Effector CD8-positive, alpha-beta T cell (primary cell): Measurements from ENCODE around the gene PLEKHA7.

Experiments used
- DNase-seq: peaks from one replicate; lab custom pipeline; 2025; lab: John Stamatoyannopoulos, UW

PLEKHA7 gene

GRCh38 chr11:16811136-16812020 is 202.8 kb downstream of the PLEKHA7 start:
- DNase-seq: no peak

GRCh38 chr11:16809886-16810668 is 204.1 kb downstream of the PLEKHA7 start:
- no peak for DNase-seq

- DNase-seq: no peak
Observed at GRCh38 chr11:16807306-16807705, 206.9 kb downstream of the PLEKHA7 start.

GRCh38 chr11:16806791-16807190 is 207.4 kb downstream of the PLEKHA7 start:
- no peak for DNase-seq

- no peak for DNase-seq
Observed at GRCh38 chr11:16805938-16806337, 208.3 kb downstream of the PLEKHA7 start.

GRCh38 chr11:16804104-16804947 is 209.9 kb downstream of the PLEKHA7 start:
- DNase-seq: no peak

- DNase-seq: no peak
Observed at GRCh38 chr11:16801288-16801980, 212.8 kb downstream of the PLEKHA7 start.

- DNase-seq: no peak
Observed at GRCh38 chr11:16800382-16800781, 213.8 kb downstream of the PLEKHA7 start.

GRCh38 chr11:16799890-16800289 is 214.3 kb downstream of the PLEKHA7 start:
- DNase-seq: no peak

- no peak for DNase-seq
Observed at GRCh38 chr11:16799221-16799620, 215.0 kb downstream of the PLEKHA7 start.

GRCh38 chr11:16797776-16798175 is 216.4 kb downstream of the PLEKHA7 start:
- DNase-seq: no peak

GRCh38 chr11:16796311-16796710 is 217.9 kb downstream of the PLEKHA7 start:
- DNase-seq: no peak

GRCh38 chr11:16795146-16795545 is 219.1 kb downstream of the PLEKHA7 start:
- no peak for DNase-seq

- no peak for DNase-seq
Observed at GRCh38 chr11:16794047-16794818, 220.0 kb downstream of the PLEKHA7 start.

- no peak for DNase-seq
Observed at GRCh38 chr11:16793511-16793910, 220.7 kb downstream of the PLEKHA7 start.

GRCh38 chr11:16793009-16793408 is 221.2 kb downstream of the PLEKHA7 start:
- no peak for DNase-seq

GRCh38 chr11:16792426-16792825 is 221.8 kb downstream of the PLEKHA7 start:
- no peak for DNase-seq

GRCh38 chr11:16791191-16791961 is 222.8 kb downstream of the PLEKHA7 start:
- no peak for DNase-seq

GRCh38 chr11:16790486-16791190 is 223.6 kb downstream of the PLEKHA7 start:
- no peak for DNase-seq
